ENCODE results near the gene CABP7.

Gene CABP7

DNA sequence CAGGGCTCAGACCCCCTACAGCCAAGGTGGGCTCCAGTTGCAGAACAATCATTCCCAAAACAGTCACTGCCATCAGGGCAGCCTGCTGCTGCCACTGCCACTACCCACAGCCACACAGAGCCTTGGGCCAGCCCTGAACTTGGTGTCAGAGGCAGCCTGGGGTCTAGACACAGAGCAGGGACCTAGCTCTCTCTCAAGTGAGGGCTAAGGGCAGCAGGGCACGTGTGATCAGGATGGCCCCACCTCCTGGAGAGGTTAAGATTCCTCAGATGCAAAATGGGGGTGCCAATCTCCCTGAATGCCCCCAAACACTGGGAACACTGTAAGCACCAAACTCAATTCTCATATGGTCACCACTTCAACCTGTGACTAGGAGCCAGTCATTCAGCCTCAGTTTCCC lies 15.6 kb downstream of the CABP7 start:
- intact Hi-C loops (cut with DNase I; ENCODE audit: low total_unique reads): no loop called here
- TF ChIP-seq, protein P1, sequence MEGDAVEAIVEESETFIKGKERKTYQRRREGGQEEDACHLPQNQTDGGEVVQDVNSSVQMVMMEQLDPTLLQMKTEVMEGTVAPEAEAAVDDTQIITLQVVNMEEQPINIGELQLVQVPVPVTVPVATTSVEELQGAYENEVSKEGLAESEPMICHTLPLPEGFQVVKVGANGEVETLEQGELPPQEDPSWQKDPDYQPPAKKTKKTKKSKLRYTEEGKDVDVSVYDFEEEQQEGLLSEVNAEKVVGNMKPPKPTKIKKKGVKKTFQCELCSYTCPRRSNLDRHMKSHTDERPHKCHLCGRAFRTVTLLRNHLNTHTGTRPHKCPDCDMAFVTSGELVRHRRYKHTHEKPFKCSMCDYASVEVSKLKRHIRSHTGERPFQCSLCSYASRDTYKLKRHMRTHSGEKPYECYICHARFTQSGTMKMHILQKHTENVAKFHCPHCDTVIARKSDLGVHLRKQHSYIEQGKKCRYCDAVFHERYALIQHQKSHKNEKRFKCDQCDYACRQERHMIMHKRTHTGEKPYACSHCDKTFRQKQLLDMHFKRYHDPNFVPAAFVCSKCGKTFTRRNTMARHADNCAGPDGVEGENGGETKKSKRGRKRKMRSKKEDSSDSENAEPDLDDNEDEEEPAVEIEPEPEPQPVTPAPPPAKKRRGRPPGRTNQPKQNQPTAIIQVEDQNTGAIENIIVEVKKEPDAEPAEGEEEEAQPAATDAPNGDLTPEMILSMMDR (IDR thresholded peaks at IDR 0.05): no peak
- Histone ChIP-seq H3K4me1 (no peaks in the 10 kb centered on the region), H3K27me3 (no peaks in the 10 kb centered on the region), H3K9me3 (no peaks in the 10 kb centered on the region), H3K27ac (no peak overlapping the region), H3K4me3 (no peak overlapping the region), H3K36me3 (peaks cover 0 to 89% (median 54%) of the 10 kb centered on the region in 3 donors)
- DNase-seq: no peak

DNA sequence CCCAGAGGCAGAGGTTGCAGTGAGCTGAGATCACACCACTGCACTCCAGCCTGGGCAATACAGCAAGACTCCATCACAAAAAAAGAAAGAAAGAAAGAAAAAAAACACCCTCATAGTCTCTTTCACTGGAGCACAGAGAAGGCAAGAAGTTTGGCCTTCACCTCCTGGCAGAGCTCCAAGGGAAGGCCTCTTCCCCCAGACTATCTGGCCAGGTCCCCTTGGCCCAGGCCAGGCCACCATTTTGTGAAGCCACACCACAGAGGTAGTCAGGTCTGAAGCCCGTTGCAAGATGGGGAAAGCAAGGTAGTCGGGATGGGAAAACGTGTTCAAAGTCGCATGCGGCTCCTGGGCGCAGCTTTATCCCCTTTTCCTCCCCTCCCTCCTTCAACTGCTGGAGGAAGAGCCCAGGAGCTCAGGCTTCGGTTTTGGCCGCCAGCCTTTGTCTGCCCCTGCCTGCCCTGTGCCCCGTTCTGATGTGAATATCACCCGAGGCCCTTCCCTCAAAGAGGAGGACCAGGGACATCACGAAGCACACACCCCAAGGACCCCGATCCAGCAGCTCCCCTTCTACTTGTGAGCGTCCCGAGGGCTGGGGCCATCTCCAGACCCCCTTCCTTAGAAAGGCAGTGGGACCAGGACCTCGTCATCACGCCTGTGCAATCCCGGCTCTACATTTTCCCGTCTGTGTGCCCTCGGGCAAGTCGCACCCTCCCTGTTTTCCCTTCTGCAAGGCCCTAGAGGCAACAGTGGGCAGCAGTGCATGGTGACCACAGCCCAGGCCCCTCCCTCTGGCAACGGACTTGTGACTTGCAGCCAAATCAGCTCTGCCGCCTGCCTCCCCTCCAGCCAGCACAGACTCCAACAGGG lies 17.7 kb downstream of the CABP7 start:
- Histone ChIP-seq H3K27ac (no peak overlapping the region), H3K27me3 (no peaks in the 10 kb centered on the region), H3K36me3 (peaks cover 5 to 91% (median 55%) of the 10 kb centered on the region in 3 donors), H3K4me1 (no peaks in the 10 kb centered on the region), H3K4me3 (no peak overlapping the region), H3K9me3 (no peaks in the 10 kb centered on the region)
- DNase-seq: no peak
- TF ChIP-seq, protein P1 (IDR thresholded peaks at IDR 0.05): no peak
- intact Hi-C loops (cut with DNase I; ENCODE audit: low total_unique reads): no loop called here

DNA sequence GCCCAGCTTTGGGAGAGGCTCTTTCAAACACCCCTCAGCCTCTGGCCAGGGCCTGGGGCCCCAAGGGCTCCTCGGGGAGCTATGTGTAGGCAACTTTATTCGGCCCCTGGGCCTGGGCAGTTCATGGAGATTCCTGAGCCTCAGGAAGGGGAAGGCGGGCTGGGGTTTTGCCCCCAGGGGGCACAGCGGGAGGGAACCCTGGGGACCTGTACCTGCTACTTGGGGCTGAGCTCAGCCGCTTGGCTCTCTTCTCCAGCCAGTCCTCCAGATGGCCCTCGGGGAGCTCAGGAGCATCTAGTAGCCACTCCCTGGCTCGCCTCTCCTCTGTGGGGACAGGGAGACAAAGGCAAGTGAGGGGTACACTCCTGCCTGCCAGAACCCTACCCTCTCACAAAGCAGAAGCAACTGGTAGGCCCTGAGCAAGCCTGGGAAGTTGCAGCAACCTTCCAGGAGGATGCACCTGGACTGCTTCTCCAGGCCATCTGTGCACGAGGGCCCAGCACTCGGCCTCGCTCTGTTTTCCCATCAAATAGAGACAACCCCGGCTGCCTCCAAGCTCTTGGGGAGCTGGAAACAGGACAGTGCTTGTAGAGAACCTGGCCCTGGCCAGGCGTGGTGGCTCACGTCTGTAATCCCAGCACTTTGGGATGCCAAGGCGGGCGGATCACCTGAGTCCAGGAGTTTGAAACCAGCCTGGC lies 18.5 kb downstream of the CABP7 start:
- Histone ChIP-seq H3K4me3 (no peak overlapping the region), H3K9me3 (no peaks in the 10 kb centered on the region), H3K27me3 (no peaks in the 10 kb centered on the region), H3K27ac (no peak overlapping the region), H3K36me3 (peaks cover 8 to 92% (median 53%) of the 10 kb centered on the region in 3 donors), H3K4me1 (no peaks in the 10 kb centered on the region)
- DNase-seq: no peak
- intact Hi-C loops (cut with DNase I; ENCODE audit: low total_unique reads): no loop called here
- TF ChIP-seq, protein P1 (IDR thresholded peaks at IDR 0.05): no peak

DNA sequence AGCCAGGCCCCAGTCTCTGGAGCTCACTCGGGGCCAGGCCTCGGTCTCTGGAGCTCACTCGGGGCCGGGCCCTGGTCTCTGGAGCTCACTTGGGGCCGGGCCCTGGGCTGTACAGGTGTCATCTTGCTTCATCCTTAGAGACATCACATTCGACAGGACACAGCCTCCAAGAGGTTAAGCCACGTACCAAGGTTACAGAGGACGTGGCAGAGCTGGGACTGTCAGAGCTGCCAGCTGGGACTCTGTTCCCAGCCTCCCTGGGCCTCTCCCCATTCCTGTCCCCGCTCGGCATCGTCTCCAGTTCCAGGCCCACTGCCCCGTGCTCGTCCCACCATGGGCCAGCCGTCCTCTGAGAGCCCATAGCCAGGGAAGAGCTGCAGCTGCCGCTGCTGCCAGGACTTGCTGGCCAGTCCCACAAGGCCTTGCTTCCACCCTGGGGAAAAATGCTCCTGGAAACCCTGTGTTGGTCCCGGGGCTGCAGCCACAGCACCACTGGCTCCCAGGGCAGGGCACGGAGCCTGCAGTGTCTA lies 19.6 kb downstream of the CABP7 start:
- Histone ChIP-seq H3K9me3 (no peaks in the 10 kb centered on the region), H3K4me1 (no peaks in the 10 kb centered on the region), H3K27me3 (no peaks in the 10 kb centered on the region), H3K36me3 (peaks cover 8 to 93% (median 43%) of the 10 kb centered on the region in 3 donors), H3K27ac (no peak overlapping the region), H3K4me3 (no peak overlapping the region)
- TF ChIP-seq, protein P1 (IDR thresholded peaks at IDR 0.05): no peak
- DNase-seq: no peak
- intact Hi-C loops (cut with DNase I; ENCODE audit: low total_unique reads): no loop called here

DNA sequence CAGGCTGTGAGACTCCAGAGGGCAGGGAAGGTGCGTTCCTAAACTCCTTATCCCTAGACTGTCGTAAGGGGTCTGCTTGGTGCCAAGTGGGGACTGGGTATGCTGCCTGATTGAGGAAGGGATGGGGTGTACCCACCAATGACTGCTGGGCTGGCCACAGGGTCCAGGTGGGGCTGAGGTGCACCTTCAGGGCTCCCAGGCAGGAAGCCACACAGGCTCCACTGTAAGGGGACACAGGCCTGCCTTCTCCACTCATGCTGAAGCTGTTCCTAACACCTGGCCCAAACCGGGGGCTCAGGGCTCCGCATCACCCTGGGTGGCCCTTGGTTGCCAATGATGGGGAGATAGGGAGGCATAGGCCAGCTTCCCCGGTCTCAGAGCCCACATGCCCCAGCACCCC lies 20.4 kb downstream of the CABP7 start:
- Histone ChIP-seq H3K36me3 (peaks cover 8 to 93% (median 38%) of the 10 kb centered on the region in 3 donors), H3K4me3 (no peak overlapping the region), H3K9me3 (no peaks in the 10 kb centered on the region), H3K4me1 (no peaks in the 10 kb centered on the region), H3K27me3 (no peaks in the 10 kb centered on the region), H3K27ac (no peak overlapping the region)
- TF ChIP-seq, protein P1 (IDR thresholded peaks at IDR 0.05): no peak
- DNase-seq: no peak
- intact Hi-C loops (cut with DNase I; ENCODE audit: low total_unique reads): no loop called here
